GM21423 (cell line): ENCODE measurements around the gene MPG.
"Not testable (repeated sequence)": the region's sequence is repeated elsewhere in the genome, so short reads cannot be mapped to it uniquely, and the experiment has no call there.

Experiments
- ATAC-seq: cut with Tn5 transposase; IDR thresholded peaks from one replicate; pipeline ENCODE4 v1.9.1; 2021; ENCODE audit warnings: mild to moderate bottlenecking, moderate library complexity; ENCODE audit not compliant: unreplicated experiment

The MPG gene

GRCh38 chr16:106623-107324 is 28.7 kb downstream of the MPG start:
- no peak for ATAC-seq

- no peak for ATAC-seq
Observed at GRCh38 chr16:112153-112840, 34.3 kb downstream of the MPG start.

- ATAC-seq, result no peak
Observed at GRCh38 chr16:114327-114726, 36.3 kb downstream of the MPG start.

GRCh38 chr16:116015-116414 is 38.0 kb downstream of the MPG start:
- no peak for ATAC-seq

GRCh38 chr16:117379-118365 is 39.6 kb downstream of the MPG start:
- ATAC-seq, result no peak

GRCh38 chr16:118857-119256 is 40.8 kb downstream of the MPG start:
- ATAC-seq, result no peak

GRCh38 chr16:119295-119694 is 41.3 kb downstream of the MPG start:
- no peak for ATAC-seq

- no peak for ATAC-seq
Observed at GRCh38 chr16:119835-120491, 41.9 kb downstream of the MPG start.

- no peak for ATAC-seq
Observed at GRCh38 chr16:120756-121155, 42.7 kb downstream of the MPG start.

- no peak for ATAC-seq
Observed at GRCh38 chr16:122361-122760, 44.3 kb downstream of the MPG start.

GRCh38 chr16:123558-124350 is 45.7 kb downstream of the MPG start:
- ATAC-seq, result not testable (repeated sequence)

GRCh38 chr16:125011-125410 is 47.0 kb downstream of the MPG start:
- no peak for ATAC-seq

- no peak for ATAC-seq
Observed at GRCh38 chr16:129075-129474, 51.0 kb downstream of the MPG start.

GRCh38 chr16:130533-131173 is 52.6 kb downstream of the MPG start:
- no peak for ATAC-seq

GRCh38 chr16:132120-132519 is 54.1 kb downstream of the MPG start:
- ATAC-seq, result no peak

- no peak for ATAC-seq
Observed at GRCh38 chr16:133716-134115, 55.7 kb downstream of the MPG start.
